Mesendoderm (in vitro differentiated cells): ENCODE data around the gene FGF9.

Source experiments
- DNase-seq: peaks from one replicate; pipeline ENCODE4 v3.0.0; 2013
- H2AK5ac ChIP-seq: 2 replicates; pipeline ENCODE4 v1.6.1; 2013; ENCODE audit warnings: low read length, inconsistent platforms
- H2BK120ac ChIP-seq: 2 replicates; pipeline ENCODE4 v1.6.1; 2013; ENCODE audit warnings: low read depth, mild to moderate bottlenecking, low read length, moderate library complexity, mixed read lengths
- H2BK15ac ChIP-seq: replicated peaks from 2 replicates; pipeline ENCODE4 v1.6.1; 2013; ENCODE audit warnings: low read depth, mild to moderate bottlenecking, moderate library complexity
- H2BK5ac ChIP-seq: 2 replicates; pipeline ENCODE4 v1.6.1; 2013; ENCODE audit warnings: low read length, inconsistent platforms
- H3K18ac ChIP-seq: 2 replicates; pipeline ENCODE4 v1.6.1; 2013; ENCODE audit warnings: mild to moderate bottlenecking, low read length, mixed read lengths
- H3K23ac ChIP-seq: one replicate; pipeline ENCODE4 v1.6.1; 2013; ENCODE audit warnings: low read length
- H3K27ac ChIP-seq: 2 replicates; pipeline ENCODE4 v1.5.1; 2013; ENCODE audit warnings: low read depth, mild to moderate bottlenecking, inconsistent platforms, low read length, moderate library complexity
- H3K27me3 ChIP-seq: 2 replicates; pipeline ENCODE4 v1.6.1; 2013; ENCODE audit warnings: low read length, control low read depth, mild to moderate bottlenecking, inconsistent platforms; ENCODE audit not compliant: insufficient read depth, poor library complexity
- H3K36me3 ChIP-seq: 2 replicates; pipeline ENCODE4 v1.6.1; 2013; ENCODE audit warnings: low read length, inconsistent platforms; ENCODE audit not compliant: control insufficient read depth, insufficient read depth
- H3K4ac ChIP-seq: one replicate; pipeline ENCODE4 v1.6.1; 2013; ENCODE audit warnings: low read depth, mild to moderate bottlenecking, low read length, moderate library complexity
- H3K4me1 ChIP-seq: 2 replicates; pipeline ENCODE4 v1.6.1; 2013; ENCODE audit warnings: low read depth, low read length, inconsistent platforms; ENCODE audit not compliant: control insufficient read depth
- H3K4me2 ChIP-seq: 2 replicates; pipeline ENCODE4 v1.6.1; 2013; ENCODE audit warnings: low read length
- H3K4me3 ChIP-seq: 2 replicates; pipeline ENCODE4 v1.5.1; 2013; ENCODE audit warnings: mild to moderate bottlenecking, low read length
- H3K56ac ChIP-seq: one replicate; pipeline ENCODE4 v1.6.1; 2013; ENCODE audit warnings: low read length
- H3K79me1 ChIP-seq: 2 replicates; pipeline ENCODE4 v1.6.1; 2013; ENCODE audit warnings: low read length, inconsistent platforms
- H3K79me2 ChIP-seq: 2 replicates; pipeline ENCODE4 v1.6.1; 2013; ENCODE audit warnings: mild to moderate bottlenecking, low read length; ENCODE audit not compliant: control insufficient read depth, insufficient read depth
- H3K9ac ChIP-seq: 2 replicates; pipeline ENCODE4 v1.6.1; 2013; ENCODE audit warnings: low read length, inconsistent platforms
- H4K5ac ChIP-seq: one replicate; pipeline ENCODE4 v1.6.1; 2013; ENCODE audit warnings: low read length
- H4K8ac ChIP-seq: one replicate; pipeline ENCODE4 v1.6.1; 2013; ENCODE audit warnings: low read depth, mild to moderate bottlenecking, control low read depth, low read length, moderate library complexity
- WGBS: extraction: QIAGEN DNeasy Blood & Tissue Kit; methylation state at CpG from one replicate; pipeline ENCODE4 v1.1.7; 2013; ENCODE audit warnings: low lambda C conversion rate, missing lambda C conversion rate; ENCODE audit not compliant: insufficient coverage; ENCODE audit errors: extremely low coverage; 5-methylcytosine and 5-hydroxymethylcytosine counted together

The FGF9 gene

DNA sequence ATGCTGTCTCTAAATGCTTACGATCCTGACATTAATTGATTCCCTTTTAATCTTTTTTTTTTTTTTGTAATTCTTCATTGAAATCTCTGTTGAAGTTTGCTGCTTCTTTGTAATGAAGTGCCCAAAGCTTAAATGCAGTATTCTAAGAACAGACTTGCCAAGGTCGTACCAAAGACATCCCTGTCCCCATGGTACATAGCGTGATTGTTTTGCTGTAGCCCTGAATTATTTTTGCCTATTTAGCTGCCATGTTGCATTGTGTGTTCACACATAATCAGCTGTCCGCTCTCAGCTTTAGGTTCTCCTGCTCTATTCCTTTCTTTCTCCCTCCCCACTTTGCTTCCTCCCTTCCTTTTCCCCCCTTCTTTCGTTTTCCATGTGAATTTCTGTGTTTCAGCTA is 21.1 kb downstream of the FGF9 start:
- Histone ChIP-seq H2BK5ac (no peak overlapping the region), H3K4me1 (no peaks in the 10 kb centered on the region), H3K9ac (no peak overlapping the region), H4K8ac (no peak overlapping the region), H3K56ac (no peak overlapping the region), H3K27me3 (no peaks in the 10 kb centered on the region), H3K27ac (no peak overlapping the region), H3K79me1 (no peaks in the 10 kb centered on the region), H3K4me2 (no peak overlapping the region), H2BK120ac (no peak overlapping the region), H2AK5ac (no peak overlapping the region), H3K36me3 (no peaks in the 10 kb centered on the region), H3K4me3 (no peak overlapping the region), H3K79me2 (no peaks in the 10 kb centered on the region), H3K18ac (no peak overlapping the region), H4K5ac (no peak overlapping the region), H3K4ac (no peak overlapping the region), H2BK15ac (no peak overlapping the region), H3K23ac (no peak overlapping the region)
- WGBS = no CpG with 5 or more reads among the region's 5 CpGs
- DNase-seq = no peak

- Histone ChIP-seq H3K18ac (no peak overlapping the region), H3K4ac (no peak overlapping the region)
- WGBS = no CpG with 5 or more reads among the region's 4 CpGs
Measured at GRCh38 chr13:21694831-21695230, 24.0 kb downstream of the FGF9 start.

GRCh38 chr13:21695546-21695945 is 24.7 kb downstream of the FGF9 start:
- Histone ChIP-seq H2BK15ac (no peak overlapping the region), H3K9ac (no peak overlapping the region), H3K56ac (no peak overlapping the region), H3K23ac (no peak overlapping the region), H4K5ac (no peak overlapping the region), H3K4me1 (no peaks in the 10 kb centered on the region), H3K79me1 (no peaks in the 10 kb centered on the region), H4K8ac (no peak overlapping the region), H3K18ac (no peak overlapping the region), H3K4ac (no peak overlapping the region), H2BK5ac (no peak overlapping the region), H2BK120ac (no peak overlapping the region), H2AK5ac (no peak overlapping the region), H3K4me2 (no peak overlapping the region), H3K36me3 (no peaks in the 10 kb centered on the region), H3K4me3 (no peak overlapping the region), H3K79me2 (no peaks in the 10 kb centered on the region), H3K27ac (no peak overlapping the region), H3K27me3 (no peaks in the 10 kb centered on the region)
- WGBS = no CpG with 5 or more reads among the region's 4 CpGs
- no peak for DNase-seq

More at GRCh38 chr13:21694831-21695230, 24.0 kb downstream of the FGF9 start:
- Histone ChIP-seq H3K27me3 (no peaks in the 10 kb centered on the region), H3K79me1 (no peaks in the 10 kb centered on the region), H2AK5ac (no peak overlapping the region), H3K23ac (no peak overlapping the region), H4K5ac (no peak overlapping the region), H3K36me3 (no peaks in the 10 kb centered on the region), H3K79me2 (no peaks in the 10 kb centered on the region), H2BK15ac (no peak overlapping the region), H2BK5ac (no peak overlapping the region), H3K27ac (no peak overlapping the region), H3K4me2 (no peak overlapping the region), H3K9ac (no peak overlapping the region), H3K4me1 (no peaks in the 10 kb centered on the region), H4K8ac (no peak overlapping the region), H3K4me3 (no peak overlapping the region), H2BK120ac (no peak overlapping the region), H3K56ac (no peak overlapping the region)
- DNase-seq = no peak

DNA sequence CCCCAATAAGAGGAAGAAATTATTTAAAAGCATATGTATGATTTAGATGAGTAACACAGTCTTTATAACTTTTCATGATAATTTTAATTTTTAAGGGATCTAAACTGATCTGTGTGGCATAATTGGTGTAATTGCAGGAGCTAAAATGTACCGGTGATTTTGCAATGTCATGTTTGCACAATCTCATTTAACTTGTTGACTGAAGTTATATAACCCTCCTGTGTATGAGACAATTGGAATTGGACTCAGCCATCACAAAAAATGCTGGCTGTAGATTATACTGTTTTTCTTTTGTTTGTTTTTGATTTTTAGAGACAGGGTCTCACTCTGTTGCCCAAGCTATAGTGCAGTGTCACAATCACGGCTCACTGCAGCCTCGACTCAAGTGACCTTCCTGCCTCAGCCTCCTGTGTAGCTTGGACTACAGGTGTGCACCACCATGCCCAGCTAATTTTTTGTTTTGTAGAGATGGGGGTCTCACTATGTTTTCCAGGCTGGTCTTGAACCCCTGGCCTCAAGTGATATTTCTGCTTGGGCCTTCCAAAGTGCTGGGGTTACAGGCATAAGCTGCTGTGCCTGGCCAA is 26.1 kb downstream of the FGF9 start:
- Histone ChIP-seq H3K36me3 (no peaks in the 10 kb centered on the region), H3K4me3 (no peak overlapping the region), H4K8ac (no peak overlapping the region), H3K4me1 (no peaks in the 10 kb centered on the region), H3K79me2 (no peaks in the 10 kb centered on the region), H3K4ac (no peak overlapping the region), H2BK120ac (no peak overlapping the region), H2BK5ac (no peak overlapping the region), H3K27me3 (no peaks in the 10 kb centered on the region), H3K4me2 (no peak overlapping the region), H3K56ac (no peak overlapping the region), H3K9ac (no peak overlapping the region), H2AK5ac (no peak overlapping the region), H3K79me1 (no peaks in the 10 kb centered on the region), H4K5ac (no peak overlapping the region), H3K27ac (no peak overlapping the region), H3K18ac (no peak overlapping the region), H3K23ac (no peak overlapping the region), H2BK15ac (no peak overlapping the region)
- no CpG with 5 or more reads among the region's 3 CpGs for WGBS
- no peak for DNase-seq

DNA sequence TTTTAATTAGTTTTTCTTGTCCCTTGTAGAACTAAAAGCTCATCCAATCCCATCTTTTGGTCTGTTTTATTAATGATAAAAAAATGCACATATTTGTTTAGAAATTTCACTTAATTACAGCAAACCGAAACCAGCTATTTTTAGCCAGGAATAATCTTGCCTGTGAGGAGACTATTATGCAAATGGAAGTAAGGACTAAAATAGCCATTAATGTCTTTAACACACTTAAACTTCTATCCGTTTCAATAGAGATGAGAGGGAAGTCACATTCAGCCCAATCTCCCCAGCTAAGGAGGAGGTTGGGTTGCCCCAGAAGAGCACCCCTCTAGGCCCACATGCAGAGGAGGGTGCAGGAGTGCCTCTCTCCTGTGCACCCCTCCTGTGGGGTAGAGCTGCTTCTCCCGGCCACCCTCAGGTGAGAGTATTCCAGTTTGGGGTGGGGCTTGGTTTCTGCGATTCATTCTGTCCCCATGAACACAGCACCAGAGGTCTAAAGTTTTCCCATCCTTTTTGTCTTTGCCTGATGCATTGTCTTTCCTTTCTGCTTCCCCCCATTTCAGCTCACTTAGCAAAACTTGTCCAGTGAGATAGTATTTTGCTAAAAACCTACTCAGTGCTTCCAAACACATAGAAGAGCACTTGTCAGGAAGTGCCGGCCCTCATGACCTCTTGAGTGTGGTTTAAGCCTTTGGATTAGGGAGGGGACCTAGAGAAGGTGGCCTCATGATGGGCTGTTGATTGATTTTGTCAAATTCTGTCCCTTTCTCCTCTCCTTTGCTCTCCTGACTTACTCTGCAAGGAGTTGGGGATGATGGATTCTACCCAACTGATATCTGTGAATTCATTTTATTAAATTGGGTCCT is 28.2 kb downstream of the FGF9 start:
- Histone ChIP-seq H3K36me3 (no peaks in the 10 kb centered on the region), H3K79me1 (no peaks in the 10 kb centered on the region), H3K4me3 (no peak overlapping the region), H3K56ac (no peak overlapping the region), H4K8ac (no peak overlapping the region), H2BK120ac (no peak overlapping the region), H3K27ac (no peak overlapping the region), H3K9ac (no peak overlapping the region), H3K27me3 (no peaks in the 10 kb centered on the region), H3K4me2 (no peak overlapping the region), H2BK15ac (no peak overlapping the region), H3K79me2 (no peaks in the 10 kb centered on the region), H3K4ac (no peak overlapping the region), H2BK5ac (no peak overlapping the region), H2AK5ac (no peak overlapping the region), H3K18ac (no peak overlapping the region), H3K23ac (no peak overlapping the region), H3K4me1 (no peaks in the 10 kb centered on the region), H4K5ac (no peak overlapping the region)
- DNase-seq = no peak
- WGBS = no CpG with 5 or more reads among the region's 5 CpGs
